NCI-H748 (cell line): Measurements from ENCODE around the gene HIPK1.

ENCODE experiments used
- DNase-seq: peaks from one replicate; lab custom pipeline; 2025; ENCODE audit not compliant: unreplicated experiment; lab: John Stamatoyannopoulos, UW

Gene HIPK1

GRCh38 chr1:113913312-113913668, 15.8 kb upstream of the HIPK1 start:
- DNase-seq: no peak

GRCh38 chr1:113913887-113914664, 15.0 kb upstream of the HIPK1 start:
- DNase-seq: no peak

GRCh38 chr1:113916974-113917373, 12.2 kb upstream of the HIPK1 start:
- DNase-seq: no peak

GRCh38 chr1:113917400-113918082, 11.6 kb upstream of the HIPK1 start:
- DNase-seq: no peak

- no peak for DNase-seq
These were observed 10.9 kb upstream of the HIPK1 start for GRCh38 chr1:113918243-113918642.

GRCh38 chr1:113922957-113923356, 6.2 kb upstream of the HIPK1 start:
- DNase-seq: no peak

- no peak for DNase-seq
These were observed 4.7 kb upstream of the HIPK1 start for GRCh38 chr1:113924473-113924872.

- no peak for DNase-seq
These were observed 765 bp upstream of the HIPK1 start for GRCh38 chr1:113928187-113928930.

- peak; percentile 65 for DNase-seq
These were observed 800 bp downstream of the HIPK1 start for GRCh38 chr1:113929750-113930498.

GRCh38 chr1:113930499-113931161, 1.5 kb downstream of the HIPK1 start:
- DNase-seq: peak; percentile 31

- DNase-seq: no peak
These were observed 2.3 kb downstream of the HIPK1 start for GRCh38 chr1:113931451-113931851.

GRCh38 chr1:113934006-113934405, 4.9 kb downstream of the HIPK1 start:
- DNase-seq: no peak

GRCh38 chr1:113934511-113935055, 5.5 kb downstream of the HIPK1 start:
- no peak for DNase-seq

GRCh38 chr1:113935176-113935575, 6.1 kb downstream of the HIPK1 start:
- no peak for DNase-seq

GRCh38 chr1:113935970-113936369, 6.8 kb downstream of the HIPK1 start:
- DNase-seq: no peak

- no peak for DNase-seq
These were observed 8.0 kb downstream of the HIPK1 start for GRCh38 chr1:113937146-113937545.

- DNase-seq: no peak
These were observed 9.1 kb downstream of the HIPK1 start for GRCh38 chr1:113938192-113938591.

GRCh38 chr1:113940365-113941244, 11.5 kb downstream of the HIPK1 start:
- no peak for DNase-seq

GRCh38 chr1:113941245-113941559, 12.1 kb downstream of the HIPK1 start:
- no peak for DNase-seq

GRCh38 chr1:113942527-113942926, 13.4 kb downstream of the HIPK1 start:
- no peak for DNase-seq
